Breast epithelium (tissue), 4 donors: ENCODE data around the gene CERT1. TPM values are rescaled to one million over a fixed set of nuclear protein-coding genes. Genes with fewer than 3 reads are reported as not detected.

Source experiments
- DNase-seq, 2 donors: peaks; one replicate each; pipeline ENCODE4 v3.0.0-alpha.2; 2019; ENCODE audit warnings: low spot score in 2 of 2
- H3K27ac ChIP-seq, 2 donors: fragments of 200-600 bp; sonication (generic) in 1 of 2; one replicate each; pipeline ENCODE4 v1.5.1; 2016 to 2019; ENCODE audit warnings: mild to moderate bottlenecking in 1 of 2
- H3K27me3 ChIP-seq, 2 donors: fragments of 200-600 bp; sonication (generic) in 1 of 2; one replicate each; pipeline versions ENCODE4 v1.5.1 to v1.6.0; 2017 to 2019; ENCODE audit warnings: control low read depth in 1 of 2, mild to moderate bottlenecking in 1 of 2
- H3K36me3 ChIP-seq: fragments of 200-600 bp; one replicate; pipeline ENCODE4 v1.5.1; 2019
- H3K4me1 ChIP-seq, 2 donors: fragments of 200-600 bp; sonication (generic); one replicate each; pipeline ENCODE4 v1.5.1; 2016 to 2019; ENCODE audit warnings: control low read depth in 1 of 2
- H3K4me3 ChIP-seq, 3 donors: fragments of 200-600 bp; sonication (generic); 1 replicate in 2 of 3; 2 replicates in 1 of 3; pipeline ENCODE4 v1.5.1; 2016 to 2019; ENCODE audit warnings: mild to moderate bottlenecking in 3 of 3, moderate library complexity in 2 of 3
- H3K9me3 ChIP-seq, 2 donors: fragments of 200-600 bp; sonication (generic) in 1 of 2; one replicate each; pipeline ENCODE4 v1.5.1; 2016 to 2019; ENCODE audit warnings: control low read depth in 1 of 2
- POLR2A ChIP-seq: fragments of 450-650 bp; IDR thresholded peaks from one replicate; pipeline ENCODE4 v1.6.1; 2016; ENCODE audit warnings: antibody characterized with exemption, mild to moderate bottlenecking, moderate library complexity
- POLR2AphosphoS5 ChIP-seq, 3 donors: sonication (generic); formaldehyde crosslinking; IDR thresholded peaks; one replicate each; pipeline ENCODE4 v1.6.1; 2017; ENCODE audit warnings: antibody characterized with exemption in 3 of 3
- intact Hi-C: fragments of 100-400 bp; cut with DNase I; formaldehyde crosslinking; loops from one replicate; pipeline ENCODE4 v1.15.1; 2023; ENCODE audit warnings: low total_unique reads
- total RNA-seq, 3 donors: library from RNA; depleted of rRNA; stranded (reverse); fragments of >200 nt; gene quantifications; one replicate each; pipeline ENCODE4 v1.1.0, GENCODE V29; 2016
- TF ChIP-seq, protein P1 (sequence below), 3 donors: fragments of 450-650 bp; IDR thresholded peaks; one replicate each; pipeline ENCODE4 v1.5.1; 2016 to 2017; ENCODE audit warnings: antibody characterized with exemption in 3 of 3, mild to moderate bottlenecking in 3 of 3, moderate library complexity in 3 of 3

CERT1 gene
- total RNA-seq, 3 donors from 2014 or later, result 37.7 to 84.0 (median 42.1) TPM

DNA sequence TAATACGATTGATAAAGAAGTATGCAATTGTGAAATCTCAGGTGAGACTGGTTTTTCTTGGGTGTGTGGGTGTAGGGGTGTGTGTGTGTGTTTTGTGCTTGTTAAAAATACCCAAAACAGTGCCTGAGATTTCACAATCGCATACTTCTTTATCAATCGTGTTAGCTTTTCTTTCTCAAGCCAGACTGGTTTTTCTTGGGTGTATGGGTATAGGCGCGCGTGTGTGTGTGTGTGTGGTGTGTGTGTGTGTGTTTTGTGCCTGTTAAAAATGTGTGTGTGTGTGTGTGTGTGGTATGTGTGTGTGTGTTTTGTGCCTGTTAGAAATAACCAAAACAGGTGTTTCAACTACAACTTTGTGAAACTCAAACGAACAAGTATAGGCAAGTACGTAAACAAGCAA is 53.7 kb downstream of the CERT1 start:
- H3K9me3 ChIP-seq, result no peaks in the 10 kb centered on the region
- no peaks in the 10 kb centered on the region for H3K4me1 ChIP-seq
- no peaks in the 10 kb centered on the region for H3K36me3 ChIP-seq
- TF ChIP-seq POLR2AphosphoS5 (IDR thresholded peaks at IDR 0.05), result no peak
- TF ChIP-seq, protein P1, sequence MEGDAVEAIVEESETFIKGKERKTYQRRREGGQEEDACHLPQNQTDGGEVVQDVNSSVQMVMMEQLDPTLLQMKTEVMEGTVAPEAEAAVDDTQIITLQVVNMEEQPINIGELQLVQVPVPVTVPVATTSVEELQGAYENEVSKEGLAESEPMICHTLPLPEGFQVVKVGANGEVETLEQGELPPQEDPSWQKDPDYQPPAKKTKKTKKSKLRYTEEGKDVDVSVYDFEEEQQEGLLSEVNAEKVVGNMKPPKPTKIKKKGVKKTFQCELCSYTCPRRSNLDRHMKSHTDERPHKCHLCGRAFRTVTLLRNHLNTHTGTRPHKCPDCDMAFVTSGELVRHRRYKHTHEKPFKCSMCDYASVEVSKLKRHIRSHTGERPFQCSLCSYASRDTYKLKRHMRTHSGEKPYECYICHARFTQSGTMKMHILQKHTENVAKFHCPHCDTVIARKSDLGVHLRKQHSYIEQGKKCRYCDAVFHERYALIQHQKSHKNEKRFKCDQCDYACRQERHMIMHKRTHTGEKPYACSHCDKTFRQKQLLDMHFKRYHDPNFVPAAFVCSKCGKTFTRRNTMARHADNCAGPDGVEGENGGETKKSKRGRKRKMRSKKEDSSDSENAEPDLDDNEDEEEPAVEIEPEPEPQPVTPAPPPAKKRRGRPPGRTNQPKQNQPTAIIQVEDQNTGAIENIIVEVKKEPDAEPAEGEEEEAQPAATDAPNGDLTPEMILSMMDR (IDR thresholded peaks at IDR 0.05), result no peak
- TF ChIP-seq POLR2A, result no peak
- H3K4me3 ChIP-seq, result no peak overlapping the region
- intact Hi-C loops, result no loop called here
- no peaks in the 10 kb centered on the region for H3K27me3 ChIP-seq
- no peak overlapping the region for H3K27ac ChIP-seq
- DNase-seq, result no peak

DNA sequence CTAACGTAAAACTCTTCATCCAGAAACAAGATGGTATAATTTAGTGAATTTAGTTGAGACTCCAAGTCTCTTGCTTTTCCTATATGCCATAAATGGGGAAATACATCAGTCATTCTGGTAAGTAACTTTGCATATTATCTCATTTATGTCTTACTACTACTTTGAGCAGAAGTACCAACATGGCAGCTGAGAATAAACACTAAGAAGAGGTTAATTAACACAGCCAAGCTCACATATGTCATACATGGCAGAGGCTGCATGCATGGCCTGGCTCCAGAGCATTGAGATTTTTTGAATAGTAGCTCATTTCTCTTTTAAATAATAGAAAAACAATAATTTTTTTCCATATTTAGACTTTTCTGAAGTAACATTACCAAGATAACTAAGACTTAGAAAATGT is 54.3 kb downstream of the CERT1 start:
- no peak overlapping the region for H3K4me3 ChIP-seq
- TF ChIP-seq POLR2AphosphoS5 (IDR thresholded peaks at IDR 0.05) (no peak), POLR2A (no peak)
- TF ChIP-seq, protein P1 (IDR thresholded peaks at IDR 0.05), result no peak
- DNase-seq, result no peak
- no peak overlapping the region for H3K27ac ChIP-seq
- H3K27me3 ChIP-seq, result no peaks in the 10 kb centered on the region
- no peaks in the 10 kb centered on the region for H3K9me3 ChIP-seq
- no peaks in the 10 kb centered on the region for H3K36me3 ChIP-seq
- no peaks in the 10 kb centered on the region for H3K4me1 ChIP-seq
- intact Hi-C loops, result no loop called here

DNA sequence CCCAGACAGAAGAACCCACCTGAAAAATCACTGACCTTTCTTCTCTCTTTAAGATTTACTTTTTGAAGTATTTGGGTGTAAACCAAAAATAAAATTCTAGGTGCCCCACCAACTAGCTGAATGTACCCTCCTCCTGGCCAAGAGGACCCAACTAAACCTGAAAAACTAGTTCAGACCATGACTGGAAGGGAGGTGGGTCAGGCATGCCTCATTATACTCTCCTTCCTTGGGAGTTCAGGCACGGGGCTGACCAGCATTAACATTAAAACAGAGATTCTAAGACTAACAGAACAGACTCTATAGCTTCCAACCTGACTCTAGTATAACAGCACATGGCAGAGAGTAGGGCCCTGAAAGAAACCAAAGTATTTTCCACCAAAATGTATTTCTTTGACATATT is 61.4 kb downstream of the CERT1 start:
- TF ChIP-seq POLR2A (no peak), POLR2AphosphoS5 (IDR thresholded peaks at IDR 0.05) (no peak)
- TF ChIP-seq, protein P1 (IDR thresholded peaks at IDR 0.05), result no peak
- no peak for DNase-seq
- no peak overlapping the region for H3K27ac ChIP-seq
- no peaks in the 10 kb centered on the region for H3K4me1 ChIP-seq
- intact Hi-C loops, result no loop called here
- H3K36me3 ChIP-seq, result no peaks in the 10 kb centered on the region
- H3K9me3 ChIP-seq, result peaks cover 0 to 14% of the 10 kb centered on the region in 2 donors
- H3K27me3 ChIP-seq, result no peaks in the 10 kb centered on the region
- H3K4me3 ChIP-seq, result no peak overlapping the region

DNA sequence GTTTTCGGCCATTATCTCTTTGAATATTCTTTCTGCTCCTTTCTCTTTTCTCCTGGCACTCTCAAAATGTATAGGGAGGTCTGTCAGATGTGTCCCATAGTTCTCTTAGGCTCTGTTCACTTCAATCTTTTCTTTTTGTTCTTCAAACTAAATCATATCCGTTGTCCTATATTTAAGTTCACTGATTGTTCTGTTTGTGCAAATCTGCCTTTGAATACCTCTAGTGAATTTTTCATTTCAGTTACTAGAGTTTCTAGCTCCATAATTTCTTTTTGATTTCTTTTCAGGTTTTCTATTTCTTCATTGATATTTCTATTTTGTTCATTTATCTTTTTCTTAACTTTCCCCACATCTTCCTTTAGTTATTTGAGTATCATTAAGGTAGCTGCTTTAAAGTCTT is 65.4 kb downstream of the CERT1 start:
- DNase-seq, result no peak
- Histone ChIP-seq H3K27me3 (no peaks in the 10 kb centered on the region), H3K4me3 (no peak overlapping the region), H3K27ac (no peak overlapping the region), H3K4me1 (no peaks in the 10 kb centered on the region), H3K9me3 (peaks cover 0 to 27% of the 10 kb centered on the region in 2 donors), H3K36me3 (no peaks in the 10 kb centered on the region)
- intact Hi-C loops, result no loop called here
- TF ChIP-seq, protein P1 (IDR thresholded peaks at IDR 0.05), result no peak
- TF ChIP-seq POLR2A, result no peak
- TF ChIP-seq POLR2AphosphoS5 (IDR thresholded peaks at IDR 0.05), result no peak

DNA sequence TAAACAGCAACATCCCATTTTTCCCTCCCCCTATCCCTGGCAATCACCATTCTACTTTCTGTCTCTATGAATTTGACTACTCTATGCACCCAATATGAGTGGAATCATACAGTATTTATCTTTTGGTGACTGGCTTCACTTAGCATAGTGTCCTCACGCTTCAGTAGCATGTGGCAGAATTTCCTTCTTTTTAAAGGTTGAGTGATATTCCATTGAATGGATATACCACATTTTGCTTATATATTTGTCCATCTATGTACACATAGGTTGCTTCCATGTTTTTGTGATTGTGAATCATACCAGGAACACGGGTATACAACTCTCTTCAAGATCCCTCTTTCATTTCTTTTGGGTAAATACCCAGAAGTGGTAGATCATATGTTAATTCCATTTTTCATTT is 69.9 kb downstream of the CERT1 start:
- DNase-seq, result no peak
- intact Hi-C loops, result no loop called here
- Histone ChIP-seq H3K27me3 (no peaks in the 10 kb centered on the region), H3K4me3 (no peak overlapping the region), H3K4me1 (no peaks in the 10 kb centered on the region), H3K9me3 (peaks cover 0 to 28% of the 10 kb centered on the region in 2 donors), H3K36me3 (no peaks in the 10 kb centered on the region), H3K27ac (no peak overlapping the region)
- TF ChIP-seq, protein P1 (IDR thresholded peaks at IDR 0.05), result no peak
- no peak for TF ChIP-seq POLR2AphosphoS5 (IDR thresholded peaks at IDR 0.05)
- no peak for TF ChIP-seq POLR2A
